ENCODE data around the gene TSR3.

GRCh38 chr16:1380195-1380594 is 28.5 kb upstream of the TSR3 start:
- TF ChIP-seq EP300 (IDR thresholded peaks at IDR 0.05; ENCODE audit: borderline replicate concordance), result no peak
- no peak for TF ChIP-seq RAD21 (IDR thresholded peaks at IDR 0.05; ENCODE audit: low read depth)
- TF ChIP-seq CEBPB (IDR thresholded peaks at IDR 0.05), result no peak
- TF ChIP-seq REST (IDR thresholded peaks at IDR 0.05; ENCODE audit: low read depth), result no peak
- TF ChIP-seq CREB1 (IDR thresholded peaks at IDR 0.05; ENCODE audit: low read depth), result no peak
- TF ChIP-seq EGR1 (IDR thresholded peaks at IDR 0.05), result no peak
- no peak for TF ChIP-seq TAF1 (IDR thresholded peaks at IDR 0.05; ENCODE audit: low read depth)
- TF ChIP-seq TEAD4 (IDR thresholded peaks at IDR 0.05), result no peak
- TF ChIP-seq NFIC (IDR thresholded peaks at IDR 0.05), result no peak
- no peak for TF ChIP-seq YY1 (IDR thresholded peaks at IDR 0.05; ENCODE audit: low read depth)
- TF ChIP-seq FOXM1 (IDR thresholded peaks at IDR 0.05; ENCODE audit: borderline replicate concordance, low read depth), result no peak
- no peak for TF ChIP-seq MAX (IDR thresholded peaks at IDR 0.05)

Data from Ishikawa (cell line).